22Rv1 (cell line): ENCODE measurements around the gene ESRRA.

ENCODE experiments used
- ZFX ChIP-seq: fragments of 450-650 bp; IDR thresholded peaks from 2 replicates; pipeline ENCODE4 v1.6.1; 2017; ENCODE audit warnings: antibody characterized with exemption, borderline replicate concordance
- TF ChIP-seq, protein P1 (sequence below): fragments of 450-650 bp; IDR thresholded peaks from 2 replicates; pipeline ENCODE4 v1.5.1; 2017; ENCODE audit warnings: mild to moderate bottlenecking

DNA sequence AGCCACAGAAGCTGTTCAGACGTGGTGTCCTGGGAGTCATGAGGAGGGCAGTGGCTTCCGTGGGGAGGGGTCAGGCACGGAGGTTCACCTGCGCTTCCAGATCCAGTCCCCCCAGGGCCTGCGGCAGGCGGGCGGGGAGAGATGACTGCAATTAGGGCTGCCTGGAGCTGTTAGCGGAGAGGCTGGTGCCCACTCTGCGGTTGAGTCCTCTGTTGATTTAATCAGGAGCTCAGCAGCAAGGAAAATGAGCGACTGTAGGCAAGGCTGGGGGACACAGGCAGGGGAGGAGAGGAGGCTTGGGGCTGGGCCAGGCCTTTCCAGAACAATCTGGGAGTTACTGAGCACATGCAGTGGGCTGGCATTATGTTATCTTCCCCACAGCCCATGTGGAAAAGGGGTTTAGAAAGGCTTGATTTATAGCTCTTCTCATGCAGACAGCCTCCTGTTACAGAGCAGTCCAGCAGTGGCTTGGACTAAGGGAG is 40.9 kb upstream of the ESRRA start:
- TF ChIP-seq, protein P1, sequence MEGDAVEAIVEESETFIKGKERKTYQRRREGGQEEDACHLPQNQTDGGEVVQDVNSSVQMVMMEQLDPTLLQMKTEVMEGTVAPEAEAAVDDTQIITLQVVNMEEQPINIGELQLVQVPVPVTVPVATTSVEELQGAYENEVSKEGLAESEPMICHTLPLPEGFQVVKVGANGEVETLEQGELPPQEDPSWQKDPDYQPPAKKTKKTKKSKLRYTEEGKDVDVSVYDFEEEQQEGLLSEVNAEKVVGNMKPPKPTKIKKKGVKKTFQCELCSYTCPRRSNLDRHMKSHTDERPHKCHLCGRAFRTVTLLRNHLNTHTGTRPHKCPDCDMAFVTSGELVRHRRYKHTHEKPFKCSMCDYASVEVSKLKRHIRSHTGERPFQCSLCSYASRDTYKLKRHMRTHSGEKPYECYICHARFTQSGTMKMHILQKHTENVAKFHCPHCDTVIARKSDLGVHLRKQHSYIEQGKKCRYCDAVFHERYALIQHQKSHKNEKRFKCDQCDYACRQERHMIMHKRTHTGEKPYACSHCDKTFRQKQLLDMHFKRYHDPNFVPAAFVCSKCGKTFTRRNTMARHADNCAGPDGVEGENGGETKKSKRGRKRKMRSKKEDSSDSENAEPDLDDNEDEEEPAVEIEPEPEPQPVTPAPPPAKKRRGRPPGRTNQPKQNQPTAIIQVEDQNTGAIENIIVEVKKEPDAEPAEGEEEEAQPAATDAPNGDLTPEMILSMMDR = no peak
- TF ChIP-seq ZFX = no peak
